Coronary artery (tissue), 2 donors: Measurements from ENCODE around the gene MCTP1.

Source experiments
- DNase-seq: peaks from one replicate; pipeline ENCODE4 v3.0.0-alpha.2; 2017; ENCODE audit warnings: low spot score
- H3K27ac ChIP-seq, 2 donors: fragments of 200-600 bp; sonication (generic); one replicate each; pipeline ENCODE4 v1.5.1; 2016 to 2019
- H3K4me3 ChIP-seq: fragments of 200-600 bp; sonication (generic); 2 replicates; pipeline ENCODE4 v1.5.1; 2016; ENCODE audit warnings: mild to moderate bottlenecking, moderate library complexity
- TF ChIP-seq, protein P1 (sequence below): fragments of 200-600 bp; sonication (generic); IDR thresholded peaks from one replicate; pipeline ENCODE4 v1.5.1; 2019; ENCODE audit warnings: antibody characterized with exemption

The MCTP1 gene

GRCh38 chr5:95134326-95134725, 150.6 kb downstream of the MCTP1 start:
- TF ChIP-seq, protein P1, sequence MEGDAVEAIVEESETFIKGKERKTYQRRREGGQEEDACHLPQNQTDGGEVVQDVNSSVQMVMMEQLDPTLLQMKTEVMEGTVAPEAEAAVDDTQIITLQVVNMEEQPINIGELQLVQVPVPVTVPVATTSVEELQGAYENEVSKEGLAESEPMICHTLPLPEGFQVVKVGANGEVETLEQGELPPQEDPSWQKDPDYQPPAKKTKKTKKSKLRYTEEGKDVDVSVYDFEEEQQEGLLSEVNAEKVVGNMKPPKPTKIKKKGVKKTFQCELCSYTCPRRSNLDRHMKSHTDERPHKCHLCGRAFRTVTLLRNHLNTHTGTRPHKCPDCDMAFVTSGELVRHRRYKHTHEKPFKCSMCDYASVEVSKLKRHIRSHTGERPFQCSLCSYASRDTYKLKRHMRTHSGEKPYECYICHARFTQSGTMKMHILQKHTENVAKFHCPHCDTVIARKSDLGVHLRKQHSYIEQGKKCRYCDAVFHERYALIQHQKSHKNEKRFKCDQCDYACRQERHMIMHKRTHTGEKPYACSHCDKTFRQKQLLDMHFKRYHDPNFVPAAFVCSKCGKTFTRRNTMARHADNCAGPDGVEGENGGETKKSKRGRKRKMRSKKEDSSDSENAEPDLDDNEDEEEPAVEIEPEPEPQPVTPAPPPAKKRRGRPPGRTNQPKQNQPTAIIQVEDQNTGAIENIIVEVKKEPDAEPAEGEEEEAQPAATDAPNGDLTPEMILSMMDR: no peak
- Histone ChIP-seq H3K27ac (no peak overlapping the region), H3K4me3 (no peak overlapping the region)
- no peak for DNase-seq

- TF ChIP-seq, protein P1: no peak
- DNase-seq: no peak
- H3K4me3 ChIP-seq: no peak overlapping the region
- no peak overlapping the region for H3K27ac ChIP-seq
These were observed 152.8 kb downstream of the MCTP1 start for GRCh38 chr5:95132096-95132495.

DNA sequence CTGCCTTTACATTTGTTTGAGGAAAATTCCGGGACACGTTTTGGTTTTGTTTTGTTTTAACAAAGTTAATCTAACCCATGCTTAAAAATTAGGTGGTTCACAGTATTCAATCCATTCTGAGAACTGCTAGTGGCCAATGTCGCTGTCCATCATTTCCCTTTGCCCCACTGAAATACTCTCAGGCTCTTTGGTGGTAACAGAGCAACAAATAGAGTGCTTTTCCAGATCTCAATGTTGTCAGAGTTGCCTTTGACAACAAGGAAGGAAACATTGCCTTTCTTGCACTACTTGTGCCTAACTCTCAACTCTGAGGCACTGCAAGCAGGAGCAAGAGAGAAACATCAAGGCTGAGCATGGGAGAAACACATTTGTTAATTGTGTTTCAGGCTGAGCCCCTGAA, 154.0 kb downstream of the MCTP1 start:
- Histone ChIP-seq H3K27ac (no peak overlapping the region), H3K4me3 (no peak overlapping the region)
- TF ChIP-seq, protein P1: no peak
- DNase-seq: no peak

DNA sequence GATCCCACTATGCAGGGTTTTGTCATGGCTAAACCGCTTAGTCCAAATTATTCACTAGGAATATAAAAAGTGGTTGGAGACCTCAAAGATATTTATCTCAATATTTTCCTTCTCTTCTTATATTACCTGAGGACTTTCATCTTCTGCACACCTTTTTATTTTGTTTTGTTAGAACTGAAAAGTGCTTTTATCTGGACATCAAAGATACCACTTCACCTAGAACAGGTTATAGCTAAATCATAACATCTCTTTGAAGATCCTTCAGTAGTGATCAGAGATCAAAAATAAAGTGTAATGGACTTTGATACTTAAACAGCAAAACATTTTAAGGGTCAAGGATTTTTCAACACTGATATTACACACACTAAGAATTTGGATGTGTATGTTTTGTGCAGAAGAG, 160.2 kb downstream of the MCTP1 start:
- DNase-seq: no peak
- TF ChIP-seq, protein P1: no peak
- Histone ChIP-seq H3K27ac (no peak overlapping the region), H3K4me3 (no peak overlapping the region)

GRCh38 chr5:95124101-95124500, 160.8 kb downstream of the MCTP1 start:
- no peak for DNase-seq
- H3K4me3 ChIP-seq: no peak overlapping the region
- TF ChIP-seq, protein P1: no peak
- H3K27ac ChIP-seq: no peak overlapping the region

DNA sequence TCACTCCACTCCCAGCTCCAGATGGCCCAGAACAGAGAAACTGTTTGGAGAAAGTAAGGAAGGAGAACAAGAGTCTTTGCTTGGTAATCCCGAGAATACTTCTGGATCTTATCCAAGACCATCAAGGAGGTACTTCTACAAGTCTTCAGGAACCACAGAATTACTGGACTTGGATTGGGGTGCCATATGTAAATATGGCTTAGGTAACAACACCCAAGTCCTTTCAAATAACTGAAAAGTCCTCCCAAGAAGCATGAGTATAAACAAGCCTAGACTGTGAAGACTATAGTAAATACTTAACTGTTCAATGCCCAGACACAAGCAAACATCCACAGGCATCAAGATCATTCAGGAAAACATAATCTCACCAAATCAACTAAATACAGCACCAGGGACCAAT, 170.0 kb downstream of the MCTP1 start:
- no peak overlapping the region for H3K27ac ChIP-seq
- DNase-seq: no peak
- H3K4me3 ChIP-seq: no peak overlapping the region
- TF ChIP-seq, protein P1: no peak

- Histone ChIP-seq H3K4me3 (no peak overlapping the region), H3K27ac (no peak overlapping the region)
- no peak for DNase-seq
- TF ChIP-seq, protein P1: no peak
These were observed 170.6 kb downstream of the MCTP1 start for GRCh38 chr5:95114305-95114704.
